Tibial nerve (tissue), 4 donors: ENCODE results near the gene MARCHF10. TPM values are rescaled to one million over a fixed set of nuclear protein-coding genes. Genes with fewer than 3 reads are reported as not detected.

ENCODE experiments used
- DNase-seq, 2 donors: peaks; one replicate each; pipeline ENCODE4 v3.0.0-alpha.2; 2019; ENCODE audit warnings: low spot score in 2 of 2
- H3K27ac ChIP-seq, 4 donors: fragments of 200-600 bp; sonication (generic) in 3 of 4; one replicate each; pipeline ENCODE4 v1.5.1; 2017 to 2019; ENCODE audit warnings: mild to moderate bottlenecking in 1 of 4
- H3K27me3 ChIP-seq, 2 donors: fragments of 200-600 bp; sonication (generic) in 1 of 2; one replicate each; pipeline versions ENCODE4 v1.5.1 to v1.6.0; 2017 to 2019
- H3K36me3 ChIP-seq, 3 donors: fragments of 200-600 bp; sonication (generic); one replicate each; pipeline ENCODE4 v1.5.1; 2018 to 2019
- H3K4me1 ChIP-seq, 4 donors: fragments of 200-600 bp; sonication (generic) in 3 of 4; one replicate each; pipeline ENCODE4 v1.5.1; 2017 to 2019
- H3K4me3 ChIP-seq, 4 donors: fragments of 200-600 bp; sonication (generic) in 3 of 4; one replicate each; pipeline ENCODE4 v1.5.1; 2017 to 2019; ENCODE audit warnings: mild to moderate bottlenecking in 1 of 4, moderate library complexity in 1 of 4
- H3K9me3 ChIP-seq, 4 donors: fragments of 200-600 bp; sonication (generic) in 3 of 4; one replicate each; pipeline ENCODE4 v1.5.1; 2017 to 2019
- EP300 ChIP-seq, 2 donors: sonication (generic); formaldehyde crosslinking; IDR thresholded peaks; one replicate each; pipeline ENCODE4 v1.6.1; 2017; ENCODE audit warnings: antibody characterized with exemption in 2 of 2, mild to moderate bottlenecking in 1 of 2
- POLR2A ChIP-seq, 2 donors: fragments of 450-650 bp; IDR thresholded peaks; one replicate each; pipeline ENCODE4 v1.6.1; 2017; ENCODE audit warnings: antibody characterized with exemption in 2 of 2, mild to moderate bottlenecking in 2 of 2, moderate library complexity in 2 of 2
- WGBS, 2 donors: methylation state at CpG; one replicate each; pipeline ENCODE4 v1.1.5; 2018; 5-methylcytosine and 5-hydroxymethylcytosine counted together
- total RNA-seq, 4 donors: library from RNA; depleted of rRNA; stranded (reverse); fragments of >200 nt; gene quantifications; one replicate each; pipeline ENCODE4 v1.1.0, GENCODE V29; 2016
- TF ChIP-seq, protein P1 (sequence below), 5 experiments: fragments of 200-600 bp in 3 of 5; fragments of 450-650 bp in 2 of 5; sonication (generic) in 3 of 5; IDR thresholded peaks; one replicate each; pipeline ENCODE4 v1.5.1; 2016 to 2019; ENCODE audit warnings: antibody characterized with exemption in 5 of 5, mild to moderate bottlenecking in 3 of 5, moderate library complexity in 2 of 5

The MARCHF10 gene
- total RNA-seq, 4 donors from 2014 or later: 1.8 to 11.7 (median 3.6) TPM

DNA sequence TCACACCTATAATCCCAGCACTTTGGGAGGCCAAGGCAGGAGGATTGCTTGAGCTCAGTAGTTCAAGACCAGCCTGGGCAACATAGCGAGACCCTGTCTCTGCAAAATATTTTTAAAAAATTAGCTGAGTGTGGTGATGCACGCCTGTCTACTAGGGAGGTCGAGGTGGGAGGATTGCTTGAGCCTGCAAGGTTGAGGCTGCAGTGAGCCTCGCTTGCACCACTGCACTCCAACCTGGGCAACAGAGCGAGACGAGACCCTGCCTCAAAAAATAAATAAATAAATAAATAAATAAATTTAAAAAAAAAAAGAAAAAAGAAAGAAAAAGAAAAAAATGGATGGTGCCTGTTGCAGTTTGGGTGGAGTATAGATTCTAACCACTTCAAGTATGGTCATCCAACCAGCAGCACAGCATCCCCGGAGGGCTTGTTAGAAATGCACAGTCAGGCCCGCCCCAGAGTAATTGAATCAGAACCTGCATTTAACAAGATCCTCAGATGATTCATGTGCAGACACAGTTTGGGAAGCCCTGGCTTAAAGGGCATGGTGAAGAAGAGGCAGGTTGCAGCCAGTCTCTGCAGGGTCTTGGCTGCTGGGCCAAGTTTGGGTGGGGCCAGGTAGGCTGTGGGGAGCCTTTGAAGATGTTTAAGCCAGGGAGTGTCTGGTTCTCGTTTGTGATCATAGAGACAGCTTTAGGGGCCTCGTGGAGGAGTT, 139.9 kb downstream of the MARCHF10 start:
- peaks cover 0 to 5% (median 0%) of the 10 kb centered on the region in 3 donors for H3K36me3 ChIP-seq
- H3K9me3 ChIP-seq: no peaks in the 10 kb centered on the region
- peaks cover 0 to 5% (median 0%) of the 10 kb centered on the region in 4 donors for H3K4me1 ChIP-seq
- WGBS, 2 donors: 74 to 84% methylated on average over 10 of the region's 10 CpGs
- no peaks in the 10 kb centered on the region for H3K27me3 ChIP-seq
- H3K4me3 ChIP-seq: no peak overlapping the region
- H3K27ac ChIP-seq: no peak overlapping the region
- DNase-seq: no peak
- TF ChIP-seq, protein P1, sequence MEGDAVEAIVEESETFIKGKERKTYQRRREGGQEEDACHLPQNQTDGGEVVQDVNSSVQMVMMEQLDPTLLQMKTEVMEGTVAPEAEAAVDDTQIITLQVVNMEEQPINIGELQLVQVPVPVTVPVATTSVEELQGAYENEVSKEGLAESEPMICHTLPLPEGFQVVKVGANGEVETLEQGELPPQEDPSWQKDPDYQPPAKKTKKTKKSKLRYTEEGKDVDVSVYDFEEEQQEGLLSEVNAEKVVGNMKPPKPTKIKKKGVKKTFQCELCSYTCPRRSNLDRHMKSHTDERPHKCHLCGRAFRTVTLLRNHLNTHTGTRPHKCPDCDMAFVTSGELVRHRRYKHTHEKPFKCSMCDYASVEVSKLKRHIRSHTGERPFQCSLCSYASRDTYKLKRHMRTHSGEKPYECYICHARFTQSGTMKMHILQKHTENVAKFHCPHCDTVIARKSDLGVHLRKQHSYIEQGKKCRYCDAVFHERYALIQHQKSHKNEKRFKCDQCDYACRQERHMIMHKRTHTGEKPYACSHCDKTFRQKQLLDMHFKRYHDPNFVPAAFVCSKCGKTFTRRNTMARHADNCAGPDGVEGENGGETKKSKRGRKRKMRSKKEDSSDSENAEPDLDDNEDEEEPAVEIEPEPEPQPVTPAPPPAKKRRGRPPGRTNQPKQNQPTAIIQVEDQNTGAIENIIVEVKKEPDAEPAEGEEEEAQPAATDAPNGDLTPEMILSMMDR (IDR thresholded peaks at IDR 0.05): no peak
- TF ChIP-seq EP300 (IDR thresholded peaks at IDR 0.05): no peak
- TF ChIP-seq POLR2A (IDR thresholded peaks at IDR 0.05): no peak

DNA sequence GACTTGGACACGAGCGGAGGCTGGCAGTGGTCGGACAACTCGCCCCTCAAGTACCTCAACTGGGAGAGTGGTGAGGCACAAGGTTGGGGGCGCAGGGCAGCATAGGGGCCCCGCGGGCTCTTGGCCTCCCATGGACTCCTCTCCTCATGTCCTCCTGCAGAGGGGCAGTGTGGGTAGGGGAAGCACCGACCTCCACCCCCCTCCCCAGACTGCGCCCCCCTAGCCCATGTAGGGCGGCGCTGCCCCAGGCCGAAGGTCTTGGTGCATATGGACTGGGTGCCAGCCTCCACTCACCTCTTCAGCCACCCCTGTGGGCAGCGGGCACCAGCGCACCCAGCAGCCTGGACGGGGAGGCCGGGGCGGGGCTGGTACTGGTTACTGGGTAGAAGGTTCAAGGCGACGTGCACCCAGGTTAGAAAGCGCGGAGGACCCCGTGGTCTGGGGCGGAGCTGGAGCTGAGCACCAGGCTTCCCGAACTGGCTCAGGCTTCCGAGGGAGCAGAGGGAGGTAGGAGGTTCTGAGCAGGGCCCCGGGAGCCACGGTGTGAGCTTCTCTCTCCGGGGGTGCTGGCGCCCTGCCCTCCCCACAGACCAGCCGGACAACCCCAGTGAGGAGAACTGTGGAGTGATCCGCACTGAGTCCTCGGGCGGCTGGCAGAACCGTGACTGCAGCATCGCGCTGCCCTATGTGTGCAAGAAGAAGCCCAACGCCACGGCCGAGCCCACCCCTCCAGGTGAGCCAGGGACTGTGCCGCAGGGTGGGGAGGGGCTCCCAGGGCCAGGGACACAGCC, 141.1 kb downstream of the MARCHF10 start:
- TF ChIP-seq, protein P1 (IDR thresholded peaks at IDR 0.05): no peak
- TF ChIP-seq POLR2A (IDR thresholded peaks at IDR 0.05) (no peak), EP300 (IDR thresholded peaks at IDR 0.05) (no peak)
- Histone ChIP-seq H3K4me3 (no peak overlapping the region), H3K27me3 (no peaks in the 10 kb centered on the region), H3K9me3 (no peaks in the 10 kb centered on the region), H3K4me1 (peaks cover 0 to 5% (median 0%) of the 10 kb centered on the region in 4 donors), H3K36me3 (peaks cover 0 to 5% (median 0%) of the 10 kb centered on the region in 3 donors), H3K27ac (no peak overlapping the region)
- WGBS, 2 donors: 94 to 95% methylated on average over 32 to 39 of the region's 40 CpGs
- DNase-seq: no peak

DNA sequence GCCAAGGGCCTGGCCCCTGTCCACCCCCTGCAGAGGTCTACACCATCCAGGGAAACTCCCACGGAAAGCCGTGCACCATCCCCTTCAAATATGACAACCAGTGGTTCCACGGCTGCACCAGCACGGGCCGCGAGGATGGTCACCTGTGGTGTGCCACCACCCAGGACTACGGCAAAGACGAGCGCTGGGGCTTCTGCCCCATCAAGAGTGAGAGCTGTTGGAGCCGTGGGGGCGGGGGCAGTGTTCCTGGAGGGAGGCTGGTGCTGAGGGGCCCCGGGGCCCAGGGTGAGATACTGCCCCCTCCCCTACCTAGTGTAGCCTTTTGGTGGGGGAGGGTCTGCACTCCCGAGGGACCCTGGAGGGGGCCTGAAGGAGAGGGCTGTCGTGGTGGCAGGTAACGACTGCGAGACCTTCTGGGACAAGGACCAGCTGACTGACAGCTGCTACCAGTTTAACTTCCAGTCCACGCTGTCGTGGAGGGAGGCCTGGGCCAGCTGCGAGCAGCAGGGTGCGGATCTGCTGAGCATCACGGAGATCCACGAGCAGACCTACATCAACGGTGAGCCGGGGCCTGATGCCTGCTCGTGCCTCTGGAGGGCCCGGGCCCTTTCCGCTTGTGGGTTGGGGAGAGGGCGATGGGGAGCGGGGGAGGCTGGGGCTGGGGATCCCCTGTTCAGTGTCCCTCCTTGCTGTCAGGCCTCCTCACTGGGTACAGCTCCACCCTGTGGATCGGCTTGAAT, 141.9 kb downstream of the MARCHF10 start:
- TF ChIP-seq, protein P1 (IDR thresholded peaks at IDR 0.05): no peak
- TF ChIP-seq POLR2A (IDR thresholded peaks at IDR 0.05) (no peak), EP300 (IDR thresholded peaks at IDR 0.05) (no peak)
- no peak for DNase-seq
- Histone ChIP-seq H3K4me3 (no peak overlapping the region), H3K36me3 (peaks cover 0 to 5% (median 0%) of the 10 kb centered on the region in 3 donors), H3K9me3 (peaks cover 0 to 4% (median 0%) of the 10 kb centered on the region in 4 donors), H3K27ac (no peak overlapping the region), H3K4me1 (no peaks in the 10 kb centered on the region), H3K27me3 (no peaks in the 10 kb centered on the region)
- 79 to 83% methylated on average over 29 of the region's 30 CpGs for WGBS, 2 donors

DNA sequence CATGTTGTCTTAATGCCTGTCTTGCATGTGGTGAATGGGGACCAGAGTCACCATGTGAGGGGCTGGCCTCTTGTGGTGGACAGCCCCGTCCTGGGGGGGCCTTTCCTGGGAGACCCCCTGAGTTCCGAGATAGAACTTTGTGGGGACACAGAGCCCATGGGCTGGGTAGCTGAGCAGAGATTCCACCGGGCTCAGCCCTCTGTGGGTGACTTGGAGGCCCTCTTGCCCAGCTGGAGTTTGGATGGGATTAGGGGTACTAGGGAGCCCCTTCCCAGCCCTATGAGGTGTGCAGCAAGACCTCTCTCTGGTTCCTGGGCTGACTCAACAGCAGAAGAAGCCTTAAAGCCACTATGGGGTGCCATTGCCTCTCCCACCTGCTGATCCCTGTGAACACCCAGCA, 142.5 kb downstream of the MARCHF10 start:
- 78 to 80% methylated on average over 3 of the region's 3 CpGs for WGBS, 2 donors
- H3K36me3 ChIP-seq: peaks cover 0 to 5% (median 0%) of the 10 kb centered on the region in 3 donors
- no peaks in the 10 kb centered on the region for H3K4me1 ChIP-seq
- DNase-seq: no peak
- no peak overlapping the region for H3K27ac ChIP-seq
- H3K27me3 ChIP-seq: no peaks in the 10 kb centered on the region
- TF ChIP-seq, protein P1 (IDR thresholded peaks at IDR 0.05): no peak
- TF ChIP-seq POLR2A (IDR thresholded peaks at IDR 0.05) (no peak), EP300 (IDR thresholded peaks at IDR 0.05) (no peak)
- H3K9me3 ChIP-seq: peaks cover 0 to 10% (median 0%) of the 10 kb centered on the region in 4 donors
- no peak overlapping the region for H3K4me3 ChIP-seq
